ENCODE data around the gene DESI1. TPM values are rescaled to one million over a fixed set of nuclear protein-coding genes. Genes with fewer than 3 reads are reported as not detected.
"Not testable (repeated sequence)": the region's sequence is repeated elsewhere in the genome, so short reads cannot be mapped to it uniquely, and the experiment has no call there.

DESI1 gene
- total RNA-seq, 2 donors from 2014 or later = 22.1 to 22.7 TPM

GRCh38 chr22:41568811-41569210 is 52.0 kb downstream of the DESI1 start:
- intact Hi-C loops (cut with DNase I) = no loop called here
- DNase-seq (ENCODE audit: low spot score) = no peak

GRCh38 chr22:41567512-41567768 is 53.4 kb downstream of the DESI1 start:
- intact Hi-C loops (cut with DNase I) = no loop called here
- no peak for DNase-seq (ENCODE audit: low spot score)

GRCh38 chr22:41565403-41566054 is 55.3 kb downstream of the DESI1 start:
- intact Hi-C loops (cut with DNase I) = no loop called here
- DNase-seq (ENCODE audit: low spot score) = no peak

GRCh38 chr22:41564563-41564962 is 56.3 kb downstream of the DESI1 start:
- intact Hi-C loops (cut with DNase I) = no loop called here
- DNase-seq (ENCODE audit: low spot score) = no peak

- DNase-seq (ENCODE audit: low spot score) = no peak
- intact Hi-C loops (cut with DNase I) = no loop called here
Observed at GRCh38 chr22:41563051-41563711, 57.7 kb downstream of the DESI1 start.

GRCh38 chr22:41562461-41562860 is 58.4 kb downstream of the DESI1 start:
- no peak for DNase-seq (ENCODE audit: low spot score)
- intact Hi-C loops (cut with DNase I) = no loop called here

GRCh38 chr22:41561788-41562187 is 59.1 kb downstream of the DESI1 start:
- no peak for DNase-seq (ENCODE audit: low spot score)
- intact Hi-C loops (cut with DNase I) = no loop called here

GRCh38 chr22:41561335-41561734 is 59.5 kb downstream of the DESI1 start:
- no peak for DNase-seq (ENCODE audit: low spot score)
- intact Hi-C loops (cut with DNase I) = no loop called here

- DNase-seq (ENCODE audit: low spot score) = no peak
- intact Hi-C loops (cut with DNase I) = no loop called here
Observed at GRCh38 chr22:41560095-41560471, 60.8 kb downstream of the DESI1 start.

- intact Hi-C loops (cut with DNase I); DNase-seq (ENCODE audit: low spot score): not testable (repeated sequence)
Observed at GRCh38 chr22:41558241-41558630, 62.6 kb downstream of the DESI1 start.

GRCh38 chr22:41557401-41558240 is 63.2 kb downstream of the DESI1 start:
- peak; percentile 90 for DNase-seq (ENCODE audit: low spot score)
- intact Hi-C loops (cut with DNase I) = no loop called here

- intact Hi-C loops (cut with DNase I) = no loop called here
- no peak for DNase-seq (ENCODE audit: low spot score)
Observed at GRCh38 chr22:41556561-41556960, 64.3 kb downstream of the DESI1 start.

GRCh38 chr22:41555325-41555982 is 65.4 kb downstream of the DESI1 start:
- intact Hi-C loops (cut with DNase I) = no loop called here
- DNase-seq (ENCODE audit: low spot score) = no peak

GRCh38 chr22:41551877-41552582 is 68.8 kb downstream of the DESI1 start:
- DNase-seq (ENCODE audit: low spot score) = no peak
- intact Hi-C loops (cut with DNase I) = no loop called here

- no peak for DNase-seq (ENCODE audit: low spot score)
- intact Hi-C loops (cut with DNase I) = no loop called here
Observed at GRCh38 chr22:41550952-41551491, 69.8 kb downstream of the DESI1 start.

GRCh38 chr22:41548830-41549211 is 72.0 kb downstream of the DESI1 start:
- no peak for DNase-seq (ENCODE audit: low spot score)
- intact Hi-C loops (cut with DNase I) = no loop called here

Data from posterior vena cava (tissue), 2 donors.